ENCODE results near the gene ZNF569.
"Not testable (repeated sequence)": the region's sequence is repeated elsewhere in the genome, so short reads cannot be mapped to it uniquely, and the experiment has no call there.

ZNF569 gene

GRCh38 chr19:37412700-37413099 is 54.5 kb downstream of the ZNF569 start:
- peaks cover 58% of the 10 kb centered on the region for H3K9me3 ChIP-seq (ENCODE audit: insufficient read depth, low read length)
- H3K36me3 ChIP-seq (ENCODE audit: low read length): peaks cover 40% of the 10 kb centered on the region
- H3K27me3 ChIP-seq (ENCODE audit: low read length): no peaks in the 10 kb centered on the region
- no peak overlapping the region for H3K9ac ChIP-seq (ENCODE audit: low read length)
- TF ChIP-seq EZH2phosphoT487 (conservative IDR thresholded peaks at IDR 0.05; ENCODE audit: low read length) (no peak), CTCF (IDR thresholded peaks at IDR 0.05; ENCODE audit: insufficient read depth, low read length, poor library complexity, severe bottlenecking) (no peak)
- H3K79me2 ChIP-seq (ENCODE audit: insufficient read depth, low read length): no peaks in the 10 kb centered on the region
- H3K4me3 ChIP-seq (ENCODE audit: insufficient read depth, low read length, poor library complexity, severe bottlenecking): no peak overlapping the region
- no peaks in the 10 kb centered on the region for H3K9me2 ChIP-seq (replicated peaks; ENCODE audit: insufficient read depth, low read length)
- H3K27ac ChIP-seq (ENCODE audit: low read depth, low read length): no peak overlapping the region
- no peaks in the 10 kb centered on the region for H3F3A ChIP-seq (ENCODE audit: insufficient read depth)
- no peak overlapping the region for H3K4me2 ChIP-seq (ENCODE audit: low read depth, low read length, poor library complexity, severe bottlenecking)
- no peaks in the 10 kb centered on the region for H4K20me1 ChIP-seq (ENCODE audit: low read depth, low read length)
- no peak overlapping the region for H2AFZ ChIP-seq (ENCODE audit: low read depth, low read length, severe bottlenecking)

DNA sequence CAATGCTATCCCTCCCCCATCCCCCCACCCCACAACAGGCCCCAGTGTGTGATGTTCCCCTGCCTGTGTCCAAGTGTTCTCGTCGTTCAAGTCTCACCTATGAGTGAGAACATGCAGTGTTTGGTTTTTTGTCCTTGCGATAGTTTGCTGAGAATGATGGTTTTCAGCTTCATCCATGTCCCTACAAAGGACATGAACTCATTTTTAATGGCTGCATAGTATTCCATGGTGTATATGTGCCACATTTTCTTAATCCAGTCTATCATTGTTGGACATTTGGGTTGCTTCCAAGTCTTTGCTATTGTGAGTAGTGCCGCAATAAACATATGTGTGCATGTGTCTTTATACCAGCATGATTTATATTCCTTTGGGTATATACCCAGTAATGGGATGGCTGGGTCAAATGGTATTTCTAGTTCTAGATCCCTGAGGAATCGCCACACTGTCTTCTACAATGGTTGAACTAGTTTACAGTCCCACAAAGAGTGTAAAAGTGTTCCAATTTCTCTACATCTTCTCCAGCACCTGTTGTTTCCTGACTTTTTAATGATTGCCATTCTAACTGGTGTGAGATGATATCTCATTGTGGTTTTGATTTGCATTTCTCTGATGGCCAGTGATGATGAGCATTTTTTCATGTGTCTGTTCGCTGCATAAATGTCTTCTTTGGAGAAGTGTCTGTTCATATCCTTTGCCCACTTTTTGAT is 61.0 kb downstream of the ZNF569 start:
- H3K9me3 ChIP-seq (ENCODE audit: insufficient read depth, low read length): peaks cover 38% of the 10 kb centered on the region; the same call in 1 of the 2 replicates
- H3K4me3 ChIP-seq (ENCODE audit: insufficient read depth, low read length, poor library complexity, severe bottlenecking); H3K9ac ChIP-seq (ENCODE audit: low read length); H3K27ac ChIP-seq (ENCODE audit: low read depth, low read length); H3K36me3 ChIP-seq (ENCODE audit: low read length); H3K79me2 ChIP-seq (ENCODE audit: insufficient read depth, low read length); H3K27me3 ChIP-seq (ENCODE audit: low read length); H2AFZ ChIP-seq (ENCODE audit: low read depth, low read length, severe bottlenecking); H3F3A ChIP-seq (ENCODE audit: insufficient read depth); H4K20me1 ChIP-seq (ENCODE audit: low read depth, low read length); H3K9me2 ChIP-seq (replicated peaks; ENCODE audit: insufficient read depth, low read length); H3K4me2 ChIP-seq (ENCODE audit: low read depth, low read length, poor library complexity, severe bottlenecking): not testable (repeated sequence)

GRCh38 chr19:37403403-37403802 is 63.8 kb downstream of the ZNF569 start:
- TF ChIP-seq EZH2phosphoT487 (conservative IDR thresholded peaks at IDR 0.05; ENCODE audit: low read length) (no peak), CTCF (IDR thresholded peaks at IDR 0.05; ENCODE audit: insufficient read depth, low read length, poor library complexity, severe bottlenecking) (no peak)
- Histone ChIP-seq H3K4me2 (ENCODE audit: low read depth, low read length, poor library complexity, severe bottlenecking) (no peak overlapping the region), H3K27ac (ENCODE audit: low read depth, low read length) (no peak overlapping the region), H3K36me3 (ENCODE audit: low read length) (peaks cover 3% of the 10 kb centered on the region; the same call in 1 of the 2 replicates), H3K79me2 (ENCODE audit: insufficient read depth, low read length) (no peaks in the 10 kb centered on the region), H3K27me3 (ENCODE audit: low read length) (no peaks in the 10 kb centered on the region), H4K20me1 (ENCODE audit: low read depth, low read length) (no peaks in the 10 kb centered on the region), H3K9me2 (replicated peaks; ENCODE audit: insufficient read depth, low read length) (no peaks in the 10 kb centered on the region), H2AFZ (ENCODE audit: low read depth, low read length, severe bottlenecking) (no peak overlapping the region), H3F3A (ENCODE audit: insufficient read depth) (no peaks in the 10 kb centered on the region), H3K4me3 (ENCODE audit: insufficient read depth, low read length, poor library complexity, severe bottlenecking) (no peak overlapping the region), H3K9me3 (ENCODE audit: insufficient read depth, low read length) (peaks cover 32% of the 10 kb centered on the region; the same call in 1 of the 2 replicates), H3K9ac (ENCODE audit: low read length) (no peak overlapping the region)

DNA sequence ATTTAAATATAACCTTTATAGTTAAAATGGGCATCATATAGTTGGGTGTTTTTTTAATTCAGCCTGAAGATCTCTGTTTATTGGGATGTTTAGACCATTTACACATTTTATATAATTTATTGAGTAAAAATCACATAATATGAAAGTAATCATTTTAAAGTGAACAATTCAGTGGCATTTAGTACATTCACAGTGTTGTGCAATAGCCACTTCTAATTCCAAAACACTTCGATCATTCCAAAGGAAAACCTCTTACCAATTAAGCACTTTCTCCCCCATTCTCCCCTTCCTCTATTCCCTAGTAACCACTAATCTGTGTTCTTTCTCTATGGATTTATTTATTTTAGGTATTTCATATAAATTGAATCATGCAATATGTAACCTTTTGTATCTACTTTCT is 66.2 kb downstream of the ZNF569 start:
- Histone ChIP-seq H3K4me3 (ENCODE audit: insufficient read depth, low read length, poor library complexity, severe bottlenecking) (no peak overlapping the region), H4K20me1 (ENCODE audit: low read depth, low read length) (no peaks in the 10 kb centered on the region), H2AFZ (ENCODE audit: low read depth, low read length, severe bottlenecking) (no peak overlapping the region), H3K36me3 (ENCODE audit: low read length) (peaks cover 3% of the 10 kb centered on the region; the same call in 1 of the 2 replicates), H3K79me2 (ENCODE audit: insufficient read depth, low read length) (no peaks in the 10 kb centered on the region), H3K4me2 (ENCODE audit: low read depth, low read length, poor library complexity, severe bottlenecking) (no peak overlapping the region), H3K27me3 (ENCODE audit: low read length) (no peaks in the 10 kb centered on the region), H3K9ac (ENCODE audit: low read length) (no peak overlapping the region), H3K27ac (ENCODE audit: low read depth, low read length) (no peak overlapping the region), H3F3A (ENCODE audit: insufficient read depth) (no peaks in the 10 kb centered on the region), H3K9me3 (ENCODE audit: insufficient read depth, low read length) (peaks cover 26% of the 10 kb centered on the region; the same call in 1 of the 2 replicates), H3K9me2 (replicated peaks; ENCODE audit: insufficient read depth, low read length) (no peaks in the 10 kb centered on the region)
- no peak for TF ChIP-seq CTCF (IDR thresholded peaks at IDR 0.05; ENCODE audit: insufficient read depth, low read length, poor library complexity, severe bottlenecking)
- TF ChIP-seq EZH2phosphoT487 (conservative IDR thresholded peaks at IDR 0.05; ENCODE audit: low read length): no peak

DNA sequence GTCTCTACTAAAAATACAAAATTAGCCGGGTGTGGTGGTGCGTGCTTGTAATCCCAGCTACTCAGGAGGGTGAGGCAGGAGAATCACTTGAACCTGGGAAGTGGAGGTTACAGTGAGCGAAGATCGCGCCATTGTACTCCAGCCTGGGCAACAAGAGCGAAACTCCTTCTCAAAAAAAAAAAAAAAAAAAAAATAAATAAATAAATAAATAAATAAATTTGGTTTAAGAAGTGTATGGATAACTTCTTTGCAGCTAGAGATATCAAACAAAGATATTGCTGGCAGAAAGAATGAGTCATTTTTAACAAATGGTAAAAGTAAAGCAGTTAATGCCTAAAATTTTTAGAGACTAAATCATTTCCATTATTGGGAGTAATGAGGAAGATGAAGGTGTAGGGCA is 75.8 kb downstream of the ZNF569 start:
- not testable (repeated sequence) for H3F3A ChIP-seq (ENCODE audit: insufficient read depth); H3K27ac ChIP-seq (ENCODE audit: low read depth, low read length); H3K4me3 ChIP-seq (ENCODE audit: insufficient read depth, low read length, poor library complexity, severe bottlenecking); H3K27me3 ChIP-seq (ENCODE audit: low read length); H2AFZ ChIP-seq (ENCODE audit: low read depth, low read length, severe bottlenecking); H3K79me2 ChIP-seq (ENCODE audit: insufficient read depth, low read length); H3K9ac ChIP-seq (ENCODE audit: low read length); H3K9me2 ChIP-seq (replicated peaks; ENCODE audit: insufficient read depth, low read length); H4K20me1 ChIP-seq (ENCODE audit: low read depth, low read length); H3K4me2 ChIP-seq (ENCODE audit: low read depth, low read length, poor library complexity, severe bottlenecking)
- peaks cover 52% of the 10 kb centered on the region; the same call in 1 of the 2 replicates for H3K9me3 ChIP-seq (ENCODE audit: insufficient read depth, low read length)
- peaks cover 34% of the 10 kb centered on the region for H3K36me3 ChIP-seq (ENCODE audit: low read length)
